Spinal cord (tissue), 10 donors: ENCODE data around the gene CSMD2. TPM values are rescaled to one million over a fixed set of nuclear protein-coding genes. Genes with fewer than 3 reads are reported as not detected.

Experiments
- DNase-seq, 6 donors: peaks; one replicate each; pipeline versions ENCODE4 v3.0.0 to v3.0.0-alpha.2; 2013 to 2015; ENCODE audit warnings: low spot score in 6 of 6, low read depth in 4 of 6
- H3K27ac ChIP-seq: one replicate; pipeline ENCODE4 v1.5.1; 2013; ENCODE audit warnings: low read depth, low read length, control low read depth
- H3K27me3 ChIP-seq: one replicate; pipeline ENCODE4 v1.6.1; 2013; ENCODE audit warnings: low read length; ENCODE audit not compliant: control insufficient read depth, insufficient read depth
- H3K36me3 ChIP-seq: one replicate; pipeline ENCODE4 v1.6.1; 2013; ENCODE audit warnings: low read length; ENCODE audit not compliant: control insufficient read depth, insufficient read depth
- H3K4me1 ChIP-seq: one replicate; pipeline ENCODE4 v1.6.1; 2013; ENCODE audit warnings: low read length; ENCODE audit not compliant: control insufficient read depth, insufficient read depth
- H3K4me3 ChIP-seq: one replicate; pipeline ENCODE4 v1.5.1; 2013; ENCODE audit warnings: low read depth, low read length, control low read depth
- H3K9me3 ChIP-seq: one replicate; pipeline ENCODE4 v1.6.1; 2013; ENCODE audit warnings: low read length; ENCODE audit not compliant: control insufficient read depth, insufficient read depth
- WGBS: methylation state at CpG from one replicate; pipeline ENCODE4 v1.1.5; 2013; ENCODE audit warnings: missing lambda C conversion rate; ENCODE audit not compliant: insufficient coverage; 5-methylcytosine and 5-hydroxymethylcytosine counted together
- polyA plus RNA-seq, 2 donors: library from polyadenylated mRNA; unstranded; fragments of 120-200 nt; gene quantifications; one replicate each; pipeline ENCODE4 v1.2.1, GENCODE V29; 2013; ENCODE audit not compliant: insufficient read length in 2 of 2
- total RNA-seq, 2 donors: library from RNA; depleted of rRNA in 1 of 2; stranded (reverse); fragments of 120-200 nt in 1 of 2; fragments of >200 nt in 1 of 2; gene quantifications; one replicate each; pipeline versions ENCODE4 v1.2.3 to v1.2.4, GENCODE V29; 2013 to 2014
- donor health status: healthy.

CSMD2 gene
- total and polyA plus RNA-seq, 4 donors = 16.0 to 26.4 (median 22.2) TPM

DNA sequence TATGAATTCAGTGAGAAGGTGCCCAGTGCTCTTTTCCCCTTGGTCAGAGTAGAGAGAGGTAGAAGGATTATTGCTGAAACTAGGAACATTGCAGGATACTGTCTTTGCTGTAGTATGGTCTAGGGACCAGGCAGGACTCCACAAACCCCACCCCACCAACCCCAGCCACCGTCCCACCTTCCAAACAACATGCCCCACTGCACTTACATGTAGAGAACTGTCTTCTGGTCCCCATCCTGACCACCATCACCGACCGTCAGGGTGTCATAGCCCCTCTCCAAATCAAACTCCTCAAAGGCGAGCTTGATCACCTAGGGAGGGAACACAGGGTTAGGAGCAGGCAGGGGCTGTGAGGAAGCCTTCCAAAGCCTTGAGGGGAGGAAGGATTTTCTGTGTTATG lies 372.8 kb downstream of the CSMD2 start:
- no peak for DNase-seq
- Histone ChIP-seq H3K27me3 (no peaks in the 10 kb centered on the region), H3K27ac (no peak overlapping the region), H3K9me3 (no peaks in the 10 kb centered on the region), H3K4me3 (no peak overlapping the region), H3K4me1 (peaks cover 4% of the 10 kb centered on the region), H3K36me3 (peaks cover 43% of the 10 kb centered on the region)
- 100% methylated on average over 1 of the region's 4 CpGs for WGBS

DNA sequence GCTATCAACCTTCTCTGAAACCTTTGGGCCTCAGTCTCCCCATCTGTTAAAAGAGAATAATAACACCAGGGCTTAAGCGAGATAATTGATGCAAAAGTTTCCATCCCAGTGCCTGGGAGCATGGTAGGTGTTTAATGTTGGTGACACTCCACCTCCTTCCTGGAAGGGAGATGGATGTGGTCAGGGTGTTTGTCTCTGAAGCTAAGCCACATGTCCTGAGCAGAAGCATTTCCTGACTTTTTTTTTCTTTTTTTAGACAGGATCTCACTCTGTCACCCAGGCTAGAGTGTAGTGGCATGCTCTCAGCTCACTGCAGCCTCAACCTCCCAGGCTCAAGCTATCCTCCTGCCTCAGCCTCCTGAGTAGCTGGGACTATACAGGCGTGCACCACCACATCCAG lies 373.8 kb downstream of the CSMD2 start:
- no peak for DNase-seq
- WGBS = 100% methylated on average over 1 of the region's 2 CpGs
- Histone ChIP-seq H3K36me3 (peaks cover 48% of the 10 kb centered on the region), H3K27ac (no peak overlapping the region), H3K4me3 (no peak overlapping the region), H3K27me3 (no peaks in the 10 kb centered on the region), H3K9me3 (no peaks in the 10 kb centered on the region), H3K4me1 (peaks cover 4% of the 10 kb centered on the region)

DNA sequence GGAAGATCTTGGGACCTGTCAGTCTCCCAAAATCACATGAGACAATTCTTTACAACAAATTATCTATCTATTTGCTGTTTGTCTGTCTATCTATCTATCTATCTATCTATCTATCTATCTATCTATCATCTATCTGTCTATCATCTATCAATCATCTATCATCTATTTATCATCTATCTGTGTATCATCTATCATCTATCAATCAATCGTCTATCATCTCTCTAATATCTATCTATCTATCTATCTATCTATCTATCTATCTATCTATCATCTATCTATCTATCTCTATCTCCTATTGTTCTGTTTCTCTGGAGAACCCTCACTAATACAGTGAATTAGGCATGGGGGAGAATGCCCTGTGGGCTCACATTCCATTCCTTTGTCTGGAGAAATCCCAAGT lies 374.5 kb downstream of the CSMD2 start:
- WGBS = no CpG with 5 or more reads among the region's 1 CpG
- Histone ChIP-seq H3K27me3 (no peaks in the 10 kb centered on the region), H3K27ac (no peak overlapping the region), H3K4me1 (peaks cover 4% of the 10 kb centered on the region), H3K9me3 (no peaks in the 10 kb centered on the region), H3K4me3 (no peak overlapping the region), H3K36me3 (peaks cover 46% of the 10 kb centered on the region)
- DNase-seq = no peak

DNA sequence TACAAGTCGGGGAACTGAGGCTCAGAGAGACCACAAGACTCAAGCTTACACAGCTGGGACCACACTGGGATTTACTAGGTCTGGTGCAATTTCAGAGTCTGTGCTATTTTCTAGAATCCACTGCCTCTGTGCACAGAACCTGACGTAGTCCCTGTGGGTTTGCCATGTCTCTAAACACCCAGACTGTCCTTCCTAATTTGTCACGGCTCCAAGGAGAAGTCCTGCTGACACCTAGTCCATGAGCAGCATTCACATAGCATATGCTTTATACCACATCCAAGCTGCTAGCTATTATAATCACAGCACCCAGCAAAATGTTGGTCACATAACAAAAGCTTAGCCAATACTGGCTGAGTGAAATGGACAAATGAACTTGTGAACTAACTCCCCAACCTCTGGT lies 380.2 kb downstream of the CSMD2 start:
- no peak for DNase-seq
- H3K36me3 ChIP-seq = peaks cover 37% of the 10 kb centered on the region

DNA sequence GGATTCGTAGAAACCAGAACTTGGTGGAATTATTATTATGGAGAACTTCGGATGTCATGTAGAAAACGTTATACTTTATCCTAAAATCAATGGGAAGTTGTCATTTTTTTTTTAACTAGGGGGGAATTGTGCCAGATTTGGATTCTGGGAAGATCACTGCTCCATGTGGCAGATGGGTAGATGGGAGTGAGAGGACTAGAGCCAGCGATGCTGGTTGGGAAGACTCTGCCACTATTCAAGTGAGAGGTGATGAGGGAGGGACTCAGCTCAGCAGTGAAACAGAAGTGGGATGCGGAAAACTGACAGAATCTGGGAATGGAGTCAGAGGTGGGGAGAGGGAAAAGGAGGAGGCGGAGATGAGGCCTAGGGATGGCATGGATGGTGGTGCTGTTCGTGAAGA lies 382.3 kb downstream of the CSMD2 start:
- Histone ChIP-seq H3K27me3 (no peaks in the 10 kb centered on the region), H3K27ac (no peak overlapping the region), H3K4me3 (no peak overlapping the region), H3K4me1 (no peaks in the 10 kb centered on the region), H3K9me3 (no peaks in the 10 kb centered on the region), H3K36me3 (peaks cover 32% of the 10 kb centered on the region)
- 97% methylated on average over 3 of the region's 7 CpGs for WGBS
- peak in 1 of 6 donors; percentile 55 for DNase-seq

More for the DNA sequence above, 380.2 kb downstream of the CSMD2 start:
- H3K27ac ChIP-seq = no peak overlapping the region
- H3K27me3 ChIP-seq = no peaks in the 10 kb centered on the region
- WGBS = 97% methylated on average over 3 of the region's 3 CpGs
- no peaks in the 10 kb centered on the region for H3K9me3 ChIP-seq
- no peak overlapping the region for H3K4me3 ChIP-seq
- H3K4me1 ChIP-seq = no peaks in the 10 kb centered on the region

DNA sequence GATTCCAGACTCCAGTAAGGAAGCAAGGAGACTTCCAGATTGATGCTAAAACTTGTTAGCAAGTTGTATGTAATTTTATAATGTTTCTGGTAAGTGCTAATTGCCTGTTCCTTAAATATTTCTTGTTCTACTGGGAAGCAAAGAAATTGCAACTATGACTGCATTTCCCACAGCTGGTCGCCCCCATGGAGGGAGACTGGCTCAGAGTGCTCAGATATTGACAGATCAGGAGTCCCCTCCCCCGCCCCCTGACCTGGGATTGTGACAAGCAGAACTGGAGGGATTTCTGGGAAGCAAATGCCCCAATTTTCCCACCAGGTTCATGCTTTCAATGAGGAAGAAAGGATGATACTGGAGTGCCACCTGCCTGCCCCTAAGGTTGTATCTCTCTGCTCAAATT lies 383.4 kb downstream of the CSMD2 start:
- Histone ChIP-seq H3K27ac (no peak overlapping the region), H3K4me1 (no peaks in the 10 kb centered on the region), H3K9me3 (no peaks in the 10 kb centered on the region), H3K4me3 (no peak overlapping the region), H3K27me3 (no peaks in the 10 kb centered on the region), H3K36me3 (peaks cover 29% of the 10 kb centered on the region)
- DNase-seq = peak in 1 of 6 donors; percentile 28
- 89% methylated on average over 1 of the region's 2 CpGs for WGBS

DNA sequence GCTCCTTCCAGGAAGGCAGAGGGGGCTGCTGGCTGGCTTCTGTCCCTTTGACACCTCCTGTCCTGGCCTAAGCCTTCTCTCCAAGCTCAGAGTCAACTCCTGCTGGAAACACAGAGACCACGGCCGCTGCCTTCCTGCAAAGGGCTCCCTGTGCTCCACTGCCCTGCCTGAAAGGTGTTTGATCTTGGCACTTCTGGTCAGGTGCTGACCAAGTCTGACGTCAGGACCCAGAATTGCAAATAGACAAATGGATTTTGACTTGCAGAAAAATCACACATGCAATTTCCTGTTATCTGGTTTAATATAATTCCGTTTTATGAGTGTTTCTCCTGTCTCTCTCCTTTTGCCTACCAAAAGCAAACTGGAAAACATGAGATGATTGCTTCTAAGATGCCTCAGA lies 387.7 kb downstream of the CSMD2 start:
- no peak for DNase-seq
- Histone ChIP-seq H3K9me3 (no peaks in the 10 kb centered on the region), H3K4me3 (no peak overlapping the region), H3K36me3 (peaks cover 38% of the 10 kb centered on the region), H3K27me3 (no peaks in the 10 kb centered on the region), H3K27ac (no peak overlapping the region), H3K4me1 (no peaks in the 10 kb centered on the region)
- 96% methylated on average over 3 of the region's 4 CpGs for WGBS

DNA sequence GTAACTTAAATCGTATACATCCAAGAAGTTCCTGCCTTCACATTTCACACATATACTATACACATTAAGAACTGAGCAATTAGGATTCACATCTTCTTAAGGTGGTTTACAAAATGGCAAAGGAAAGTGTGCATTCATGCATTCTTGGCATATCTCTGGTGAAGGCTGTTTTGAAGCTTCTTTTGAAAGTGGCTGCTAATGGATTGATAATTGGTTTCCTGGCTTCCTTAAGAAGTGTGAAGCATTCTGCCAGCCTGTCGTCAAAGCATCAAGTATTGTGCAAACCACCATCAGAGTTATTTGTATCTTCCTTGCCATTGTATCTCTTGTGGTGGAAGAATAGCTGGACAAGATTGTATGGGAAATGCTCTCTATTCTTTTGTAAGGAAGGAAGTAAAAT lies 396.2 kb downstream of the CSMD2 start:
- no peak overlapping the region for H3K27ac ChIP-seq
- DNase-seq = no peak
- no peaks in the 10 kb centered on the region for H3K4me1 ChIP-seq
- peaks cover 28% of the 10 kb centered on the region for H3K36me3 ChIP-seq
- no peak overlapping the region for H3K4me3 ChIP-seq
- no peaks in the 10 kb centered on the region for H3K27me3 ChIP-seq
- WGBS = no CpG with 5 or more reads among the region's 2 CpGs
- H3K9me3 ChIP-seq = no peaks in the 10 kb centered on the region

DNA sequence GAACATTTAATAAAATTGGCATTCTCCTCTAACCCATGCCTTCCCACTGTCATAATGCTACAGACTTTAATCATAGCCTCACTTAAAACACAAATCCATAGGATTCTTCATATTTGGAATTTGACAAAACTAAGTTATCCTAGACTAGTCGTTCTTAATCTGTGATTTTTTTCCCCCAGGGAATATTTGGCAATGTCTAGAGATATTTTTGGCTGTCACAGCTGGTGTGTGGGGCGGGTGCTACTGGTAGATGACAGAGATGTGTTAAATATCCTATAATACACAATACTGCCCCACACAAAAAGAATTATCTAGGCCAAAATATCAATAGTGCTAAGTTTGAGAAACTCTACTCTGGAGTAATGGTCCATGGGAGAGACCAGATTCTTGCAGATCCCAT lies 396.9 kb downstream of the CSMD2 start:
- no peak for DNase-seq
- H3K27me3 ChIP-seq = no peaks in the 10 kb centered on the region
- H3K36me3 ChIP-seq = peaks cover 21% of the 10 kb centered on the region
- H3K9me3 ChIP-seq = no peaks in the 10 kb centered on the region
- no CpG with 5 or more reads among the region's 2 CpGs for WGBS
- no peak overlapping the region for H3K27ac ChIP-seq
- no peak overlapping the region for H3K4me3 ChIP-seq
- H3K4me1 ChIP-seq = no peaks in the 10 kb centered on the region

DNA sequence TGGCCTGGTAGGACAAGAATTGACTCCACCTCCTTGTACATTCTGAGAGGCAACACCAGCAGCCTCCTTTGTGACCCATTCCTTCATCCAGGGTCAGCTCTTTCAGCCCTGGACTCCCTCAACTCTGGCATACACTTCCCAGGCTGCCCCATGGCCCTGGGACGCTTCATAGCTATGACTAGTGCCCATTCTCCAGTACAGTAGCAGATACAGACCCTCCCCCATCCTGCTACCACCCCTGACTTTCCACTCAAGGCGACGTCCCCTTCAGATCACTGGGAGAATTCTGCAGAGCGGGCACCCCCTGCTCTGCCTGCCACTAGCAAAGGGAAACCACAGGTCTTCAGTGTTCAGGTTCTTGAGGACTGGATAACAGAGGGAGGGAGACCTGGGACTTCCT lies 400.9 kb downstream of the CSMD2 start:
- Histone ChIP-seq H3K4me1 (no peaks in the 10 kb centered on the region), H3K36me3 (no peaks in the 10 kb centered on the region), H3K9me3 (no peaks in the 10 kb centered on the region), H3K27ac (no peak overlapping the region), H3K4me3 (no peak overlapping the region), H3K27me3 (no peaks in the 10 kb centered on the region)
- no peak for DNase-seq
- WGBS = 94% methylated on average over 4 of the region's 4 CpGs
